ENCODE measurements around the gene PITPNM3. TPM values are rescaled to one million over a fixed set of nuclear protein-coding genes. Genes with fewer than 3 reads are reported as not detected.

PITPNM3 gene
- total RNA-seq, 1 experiment from 2014 or later = 0.44 TPM

- no peaks in the 10 kb centered on the region for H3K27me3 ChIP-seq (ENCODE audit: control insufficient read depth, insufficient read depth, low read length)
- no peak overlapping the region for H3K4me3 ChIP-seq (ENCODE audit: low read depth in 2 of 2, low read length in 2 of 2)
- ChIA-PET POLR2A (no interaction called here), CTCF (no interaction called here)
- ATAC-seq (no peak), DNase-seq (ENCODE audit: low read depth, low spot score) (no peak)
- no peaks in the 10 kb centered on the region for H3K36me3 ChIP-seq (ENCODE audit: control insufficient read depth, insufficient read depth, low read length)
- BruUV-seq (replicated peaks) = no TSS peak
- no peaks in the 10 kb centered on the region; the same call in 1 of the 2 replicates for H3K4me1 ChIP-seq (ENCODE audit: control insufficient read depth, insufficient read depth, low read length)
- in situ Hi-C loops (cut with HindIII; ENCODE audit: low pct_unique_long_range_greater_than_20kb, low sequenced_read_pairs) (no loop called here), intact Hi-C loops (cut with micrococcal nuclease; ENCODE audit: unreplicated experiment) (no loop called here)
- H3K9me3 ChIP-seq (ENCODE audit: control insufficient read depth, insufficient read depth, low read depth, low read length) = no peaks in the 10 kb centered on the region
- no peak overlapping the region for H3K27ac ChIP-seq (ENCODE audit: low read length)
- TF ChIP-seq REST (IDR thresholded peaks at IDR 0.05; ENCODE audit: insufficient read depth in 1 of 2, low read depth in 2 of 2, low read length in 1 of 2) = no peak
- TF ChIP-seq SIN3A (IDR thresholded peaks at IDR 0.05; ENCODE audit: borderline replicate concordance, insufficient read depth, low read depth, low read length) = no peak
- no peak for TF ChIP-seq CTCF (IDR thresholded peaks at IDR 0.05)
- TF ChIP-seq POLR2AphosphoS5 (IDR thresholded peaks at IDR 0.05; ENCODE audit: low read depth, low read length) = no peak
- TF ChIP-seq TCF7L2 (IDR thresholded peaks at IDR 0.05; ENCODE audit: low read depth, low read length) = no peak
Measured at GRCh38 chr17:6502871-6503509, 53.4 kb downstream of the PITPNM3 start.

- no peak overlapping the region for H3K27ac ChIP-seq (ENCODE audit: low read length)
- no peak for TF ChIP-seq POLR2AphosphoS5 (IDR thresholded peaks at IDR 0.05; ENCODE audit: low read depth, low read length)
- TF ChIP-seq TCF7L2 (IDR thresholded peaks at IDR 0.05; ENCODE audit: low read depth, low read length) = no peak
- TF ChIP-seq CTCF (IDR thresholded peaks at IDR 0.05) = no peak
- DNase-seq (ENCODE audit: low read depth, low spot score) = no peak
- intact Hi-C loops (cut with micrococcal nuclease; ENCODE audit: unreplicated experiment) = no loop called here
- no peaks in the 10 kb centered on the region for H3K27me3 ChIP-seq (ENCODE audit: control insufficient read depth, insufficient read depth, low read length)
- H3K4me3 ChIP-seq (ENCODE audit: low read depth in 2 of 2, low read length in 2 of 2) = no peak overlapping the region
- ChIA-PET CTCF (no interaction called here), POLR2A (no interaction called here)
- H3K4me1 ChIP-seq (ENCODE audit: control insufficient read depth, insufficient read depth, low read length) = no peaks in the 10 kb centered on the region; the same call in 1 of the 2 replicates
- no peaks in the 10 kb centered on the region for H3K9me3 ChIP-seq (ENCODE audit: control insufficient read depth, insufficient read depth, low read depth, low read length)
- H3K36me3 ChIP-seq (ENCODE audit: control insufficient read depth, insufficient read depth, low read length) = no peaks in the 10 kb centered on the region
- in situ Hi-C loops (cut with HindIII; ENCODE audit: low pct_unique_long_range_greater_than_20kb, low sequenced_read_pairs) = no loop called here
- no peak for ATAC-seq
- no TSS peak for BruUV-seq (replicated peaks)
Measured at GRCh38 chr17:6502142-6502541, 54.2 kb downstream of the PITPNM3 start.
